IMR-90 (cell line): ENCODE measurements around the gene ANTXRL.

Experiments used
- BHLHE40 ChIP-seq: fragments of 150-350 bp; IDR thresholded peaks from 2 replicates; pipeline ENCODE4 v1.6.1; 2016; ENCODE audit warnings: mild to moderate bottlenecking, low read depth, low read length
- CTCF ChIP-seq: conservative IDR thresholded peaks from 2 replicates; pipeline ENCODE4 v1.5.1; 2012; ENCODE audit warnings: mild to moderate bottlenecking, low read depth, low read length, improper control_type of control experiment
- FOS ChIP-seq: fragments of 150-350 bp; IDR thresholded peaks from 2 replicates; pipeline ENCODE4 v1.6.1; 2016; ENCODE audit warnings: low read depth, low read length
- POLR2A ChIP-seq: IDR thresholded peaks from 2 replicates; pipeline ENCODE4 v1.6.1; 2012; ENCODE audit warnings: mild to moderate bottlenecking, low read depth, low read length
- RAD21 ChIP-seq: IDR thresholded peaks from 2 replicates; pipeline ENCODE4 v1.6.1; 2012; ENCODE audit warnings: low read length, improper control_type of control experiment
- RFX5 ChIP-seq: IDR thresholded peaks from 2 replicates; pipeline ENCODE4 v1.8.0; 2012; ENCODE audit warnings: low read depth, mild to moderate bottlenecking, low read length, moderate library complexity

GRCh38 chr10:46296641-46297141 lies 9.9 kb downstream of the ANTXRL start:
- TF ChIP-seq CTCF (no peak), POLR2A (no peak), FOS (no peak), RAD21 (no peak), RFX5 (no peak), BHLHE40 (no peak)
